Measurements from ENCODE around the gene P2RX7.

DNA sequence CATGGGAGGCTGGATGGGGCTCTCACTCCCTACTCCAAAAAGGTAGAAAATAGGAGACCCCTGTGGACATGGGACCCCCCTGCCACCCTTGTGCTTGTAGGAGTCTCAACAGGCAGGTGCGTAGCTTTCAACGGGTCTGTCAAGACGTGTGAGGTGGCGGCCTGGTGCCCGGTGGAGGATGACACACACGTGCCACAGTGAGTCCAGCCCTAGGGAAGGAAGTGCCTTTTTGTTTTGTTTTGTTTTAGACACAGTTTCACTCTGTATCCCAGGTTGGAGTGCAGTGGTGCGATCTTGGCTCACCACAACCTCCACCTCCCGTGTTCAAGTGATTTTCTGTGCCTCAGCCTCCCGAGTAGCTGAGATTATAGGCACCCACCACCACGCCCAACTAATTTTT lies 90.2 kb downstream of the P2RX7 start:
- TF ChIP-seq POLR2A (IDR thresholded peaks at IDR 0.05; ENCODE audit: low read depth, low read length), result no peak
- 0 out of 2 replicates have a peak, but pooled peaks have one; percentile 18 for TF ChIP-seq SPI1 (IDR thresholded peaks at IDR 0.05; ENCODE audit: low read depth, low read length)
- no peak for TF ChIP-seq POLR2AphosphoS5 (IDR thresholded peaks at IDR 0.05; ENCODE audit: low read depth, low read length)
- no peak for TF ChIP-seq TAF1 (IDR thresholded peaks at IDR 0.05; ENCODE audit: low read depth, low read length)
- TF ChIP-seq POU2F2 (IDR thresholded peaks at IDR 0.05; ENCODE audit: low read depth, low read length), result no peak
- TF ChIP-seq PAX5 (IDR thresholded peaks at IDR 0.05; ENCODE audit: insufficient read depth, low read length, severe bottlenecking), result no peak
